HG03520 (cell line): ENCODE data around the gene NPIPB8.
"Not testable (repeated sequence)": the region's sequence is repeated elsewhere in the genome, so short reads cannot be mapped to it uniquely, and the experiment has no call there.

Experiments
- ATAC-seq: cut with Tn5 transposase; IDR thresholded peaks from one replicate; pipeline ENCODE4 v1.9.1; 2021; ENCODE audit warnings: mild to moderate bottlenecking, moderate library complexity; ENCODE audit not compliant: unreplicated experiment

The NPIPB8 gene

GRCh38 chr16:28606291-28607115 is 31.4 kb upstream of the NPIPB8 start:
- ATAC-seq: no peak

GRCh38 chr16:28607116-28607623 is 30.7 kb upstream of the NPIPB8 start:
- no peak for ATAC-seq

- not testable (repeated sequence) for ATAC-seq
Measured at GRCh38 chr16:28607681-28608495, 30.0 kb upstream of the NPIPB8 start.

- ATAC-seq: not testable (repeated sequence)
Measured at GRCh38 chr16:28608496-28608808, 29.4 kb upstream of the NPIPB8 start.

- ATAC-seq: not testable (repeated sequence)
Measured at GRCh38 chr16:28608867-28609596, 28.8 kb upstream of the NPIPB8 start.

- no peak for ATAC-seq
Measured at GRCh38 chr16:28609631-28610594, 28.0 kb upstream of the NPIPB8 start, which contains the start of gene SULT1A1. TSS of gene SULT1A1 (minus strand) at chr16:28610044. CDS start at chr16:28608855, 1,189 bp downstream.

GRCh38 chr16:28610595-28611191 is 27.2 kb upstream of the NPIPB8 start:
- ATAC-seq: no peak

GRCh38 chr16:28612359-28613280 is 25.2 kb upstream of the NPIPB8 start:
- not testable (repeated sequence) for ATAC-seq

- not testable (repeated sequence) for ATAC-seq
Measured at GRCh38 chr16:28613912-28614311, 24.0 kb upstream of the NPIPB8 start.

GRCh38 chr16:28614561-28614960 is 23.3 kb upstream of the NPIPB8 start:
- ATAC-seq: not testable (repeated sequence)

- ATAC-seq: not testable (repeated sequence)
Measured at GRCh38 chr16:28615486-28616223, 22.2 kb upstream of the NPIPB8 start.

- not testable (repeated sequence) for ATAC-seq
Measured at GRCh38 chr16:28616224-28616577, 21.7 kb upstream of the NPIPB8 start.

GRCh38 chr16:28616636-28617035 is 21.2 kb upstream of the NPIPB8 start:
- ATAC-seq: no peak

GRCh38 chr16:28617874-28618273 is 20.0 kb upstream of the NPIPB8 start:
- ATAC-seq: no peak

GRCh38 chr16:28620316-28620715 is 17.5 kb upstream of the NPIPB8 start:
- ATAC-seq: not testable (repeated sequence)

- no peak for ATAC-seq
Measured at GRCh38 chr16:28621481-28622155, 16.2 kb upstream of the NPIPB8 start.

- ATAC-seq: not testable (repeated sequence)
Measured at GRCh38 chr16:28622532-28623171, 15.2 kb upstream of the NPIPB8 start.
